ENCODE data around the gene IFITM5. TPM values are rescaled to one million over a fixed set of nuclear protein-coding genes. Genes with fewer than 3 reads are reported as not detected.

Gene IFITM5
- total RNA-seq, 1 donor from 2014 or later, result not detected

GRCh38 chr11:299951-300735 lies 817 bp upstream of the IFITM5 start:
- no peak for ATAC-seq
- DNase-seq (ENCODE audit: missing footprints), result peak; percentile 64
- intact Hi-C loops (cut with DNase I), result no loop called here

GRCh38 chr11:298406-299065 lies 790 bp downstream of the IFITM5 start:
- DNase-seq (ENCODE audit: missing footprints) (peak; percentile 37), ATAC-seq (no peak)
- intact Hi-C loops (cut with DNase I), result no loop called here

- intact Hi-C loops (cut with DNase I), result no loop called here
- peak; percentile 62 for DNase-seq (ENCODE audit: missing footprints)
- peak; percentile 58 for ATAC-seq
Observed at GRCh38 chr11:297586-298405, 1.5 kb downstream of the IFITM5 start.

GRCh38 chr11:297051-297585 lies 2.2 kb downstream of the IFITM5 start:
- intact Hi-C loops (cut with DNase I), result no loop called here
- peak; percentile 62 for DNase-seq (ENCODE audit: missing footprints)
- ATAC-seq, result no peak

- DNase-seq (ENCODE audit: missing footprints), result peak; percentile 34
- intact Hi-C loops (cut with DNase I), result no loop called here
- ATAC-seq, result no peak
Observed at GRCh38 chr11:296171-297050, 2.9 kb downstream of the IFITM5 start.

GRCh38 chr11:295351-296170 lies 3.8 kb downstream of the IFITM5 start:
- ATAC-seq (no peak), DNase-seq (ENCODE audit: missing footprints) (peak; percentile 59)
- intact Hi-C loops (cut with DNase I), result no loop called here

- intact Hi-C loops (cut with DNase I), result no loop called here
- DNase-seq (ENCODE audit: missing footprints), result peak; percentile 53
- ATAC-seq, result no peak
Observed at GRCh38 chr11:294780-295179, 4.5 kb downstream of the IFITM5 start.

GRCh38 chr11:293852-294661 lies 5.3 kb downstream of the IFITM5 start:
- ATAC-seq, result no peak
- intact Hi-C loops (cut with DNase I), result no loop called here
- DNase-seq (ENCODE audit: missing footprints), result peak; percentile 45

GRCh38 chr11:293271-293851 lies 6.0 kb downstream of the IFITM5 start:
- intact Hi-C loops (cut with DNase I), result no loop called here
- peak; percentile 22 for DNase-seq (ENCODE audit: missing footprints)
- ATAC-seq, result no peak

- DNase-seq (ENCODE audit: missing footprints) (peak; percentile 69), ATAC-seq (no peak)
- intact Hi-C loops (cut with DNase I), result no loop called here
Observed at GRCh38 chr11:292211-293121, 6.9 kb downstream of the IFITM5 start.

GRCh38 chr11:291281-292210 lies 7.8 kb downstream of the IFITM5 start:
- DNase-seq (ENCODE audit: missing footprints), result peak; percentile 75
- intact Hi-C loops (cut with DNase I), result no loop called here
- ATAC-seq, result no peak

GRCh38 chr11:290621-291231 lies 8.6 kb downstream of the IFITM5 start:
- no peak for ATAC-seq
- intact Hi-C loops (cut with DNase I), result no loop called here
- peak; percentile 60 for DNase-seq (ENCODE audit: missing footprints)

- peak; percentile 68 for DNase-seq (ENCODE audit: missing footprints)
- no peak for ATAC-seq
- intact Hi-C loops (cut with DNase I), result no loop called here
Observed at GRCh38 chr11:289712-290620, 9.4 kb downstream of the IFITM5 start.
